Measurements from ENCODE around the gene BPIFA3.

The BPIFA3 gene

GRCh38 chr20:33276303-33277113 is 59.4 kb downstream of the BPIFA3 start:
- TF ChIP-seq, protein P1, sequence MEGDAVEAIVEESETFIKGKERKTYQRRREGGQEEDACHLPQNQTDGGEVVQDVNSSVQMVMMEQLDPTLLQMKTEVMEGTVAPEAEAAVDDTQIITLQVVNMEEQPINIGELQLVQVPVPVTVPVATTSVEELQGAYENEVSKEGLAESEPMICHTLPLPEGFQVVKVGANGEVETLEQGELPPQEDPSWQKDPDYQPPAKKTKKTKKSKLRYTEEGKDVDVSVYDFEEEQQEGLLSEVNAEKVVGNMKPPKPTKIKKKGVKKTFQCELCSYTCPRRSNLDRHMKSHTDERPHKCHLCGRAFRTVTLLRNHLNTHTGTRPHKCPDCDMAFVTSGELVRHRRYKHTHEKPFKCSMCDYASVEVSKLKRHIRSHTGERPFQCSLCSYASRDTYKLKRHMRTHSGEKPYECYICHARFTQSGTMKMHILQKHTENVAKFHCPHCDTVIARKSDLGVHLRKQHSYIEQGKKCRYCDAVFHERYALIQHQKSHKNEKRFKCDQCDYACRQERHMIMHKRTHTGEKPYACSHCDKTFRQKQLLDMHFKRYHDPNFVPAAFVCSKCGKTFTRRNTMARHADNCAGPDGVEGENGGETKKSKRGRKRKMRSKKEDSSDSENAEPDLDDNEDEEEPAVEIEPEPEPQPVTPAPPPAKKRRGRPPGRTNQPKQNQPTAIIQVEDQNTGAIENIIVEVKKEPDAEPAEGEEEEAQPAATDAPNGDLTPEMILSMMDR (IDR thresholded peaks at IDR 0.05; ENCODE audit: insufficient read depth, low read depth, low read length, missing control alignments): no peak
- DNase-seq (ENCODE audit: low read depth): no peak
- H3K4me3 ChIP-seq (ENCODE audit: low read depth, low read length): no peak overlapping the region

Data from GM12865 (cell line).